H9 (cell line): ENCODE data around the gene TTBK1. TPM values are rescaled to one million over a fixed set of nuclear protein-coding genes. Genes with fewer than 3 reads are reported as not detected.
"Not testable (repeated sequence)": the region's sequence is repeated elsewhere in the genome, so short reads cannot be mapped to it uniquely, and the experiment has no call there.

Experiments used
- DNase-seq: peaks from one replicate; pipeline ENCODE4 v3.0.0-alpha.2; 2017
- H2AFZ ChIP-seq: one replicate; pipeline ENCODE4 v1.6.1; 2013; ENCODE audit warnings: mild to moderate bottlenecking, low read length, control low read depth, moderate library complexity
- H2AK5ac ChIP-seq: 2 replicates; pipeline ENCODE4 v1.6.1; 2013; ENCODE audit warnings: low read length, control low read depth, mixed read lengths; ENCODE audit not compliant: insufficient read length
- H2BK120ac ChIP-seq: one replicate; pipeline ENCODE4 v1.6.1; 2013; ENCODE audit warnings: low read depth, mild to moderate bottlenecking, low read length, control low read depth, inconsistent platforms; ENCODE audit not compliant: poor library complexity, severe bottlenecking
- H2BK12ac ChIP-seq: 2 replicates; pipeline ENCODE4 v1.6.1; 2013; ENCODE audit warnings: low read length, control low read depth, mixed read lengths, low read depth; ENCODE audit not compliant: insufficient read length
- H2BK15ac ChIP-seq: 2 replicates; pipeline ENCODE4 v1.6.1; 2013; ENCODE audit warnings: low read depth, low read length, control low read depth
- H2BK20ac ChIP-seq: one replicate; pipeline ENCODE4 v1.6.1; 2013; ENCODE audit warnings: low read depth, mild to moderate bottlenecking, low read length, control low read depth, inconsistent platforms; ENCODE audit not compliant: poor library complexity, severe bottlenecking
- H2BK5ac ChIP-seq: 2 replicates; pipeline ENCODE4 v1.6.1; 2013; ENCODE audit warnings: low read length, control low read depth, mixed read lengths; ENCODE audit not compliant: insufficient read length
- H3K14ac ChIP-seq: 2 replicates; pipeline ENCODE4 v1.6.1; 2013; ENCODE audit warnings: low read length, control low read depth; ENCODE audit not compliant: insufficient read depth
- H3K18ac ChIP-seq: 2 replicates; pipeline ENCODE4 v1.6.1; 2013; ENCODE audit warnings: low read depth, mild to moderate bottlenecking, mixed read lengths, low read length, control low read depth; ENCODE audit not compliant: insufficient read length
- H3K23ac ChIP-seq: 2 replicates; pipeline ENCODE4 v1.6.1; 2013; ENCODE audit warnings: low read length, control low read depth, mixed read lengths, low read depth; ENCODE audit not compliant: insufficient read length
- H3K23me2 ChIP-seq: 2 replicates; pipeline ENCODE4 v1.6.1; 2013; ENCODE audit warnings: low read depth, mild to moderate bottlenecking, mixed read lengths, low read length, control low read depth; ENCODE audit not compliant: insufficient read length, poor library complexity, severe bottlenecking
- H3K27ac ChIP-seq: 2 replicates; pipeline ENCODE4 v1.5.1; 2013; ENCODE audit warnings: low read length, control low read depth, mixed read lengths, low read depth; ENCODE audit not compliant: insufficient read length
- H3K27me3 ChIP-seq: 2 replicates; pipeline ENCODE4 v1.6.1; 2013; ENCODE audit warnings: low read length, control low read depth, inconsistent platforms; ENCODE audit not compliant: insufficient read depth
- H3K4ac ChIP-seq: 2 replicates; pipeline ENCODE4 v1.6.1; 2013; ENCODE audit warnings: low read depth, mild to moderate bottlenecking, control low read depth, inconsistent platforms, low read length, moderate library complexity
- H3K4me1 ChIP-seq: 2 replicates; pipeline ENCODE4 v1.6.1; 2013; ENCODE audit warnings: low read length, control low read depth, inconsistent platforms; ENCODE audit not compliant: insufficient read depth
- H3K4me2 ChIP-seq: 2 replicates; pipeline ENCODE4 v1.6.1; 2013; ENCODE audit warnings: low read length, control low read depth, mixed read lengths; ENCODE audit not compliant: insufficient read length, insufficient read depth
- H3K56ac ChIP-seq: 2 replicates; pipeline ENCODE4 v1.6.1; 2013; ENCODE audit warnings: low read depth, mild to moderate bottlenecking, mixed read lengths, low read length, control low read depth; ENCODE audit not compliant: insufficient read length
- H3K79me1 ChIP-seq: 2 replicates; pipeline ENCODE4 v1.6.1; 2013; ENCODE audit warnings: low read depth, mild to moderate bottlenecking, moderate library complexity, low read length, control low read depth, inconsistent platforms; ENCODE audit not compliant: insufficient read depth, poor library complexity, severe bottlenecking
- H3K79me2 ChIP-seq: 2 replicates; pipeline ENCODE4 v1.6.1; 2013; ENCODE audit warnings: low read length, control low read depth, inconsistent platforms; ENCODE audit not compliant: insufficient read depth
- H3K9ac ChIP-seq: 2 replicates; pipeline ENCODE4 v1.6.1; 2013; ENCODE audit warnings: low read length, control low read depth, mixed read lengths; ENCODE audit not compliant: insufficient read length; ENCODE audit errors: extremely low read depth
- H3K9me3 ChIP-seq: one replicate; pipeline ENCODE4 v1.6.1; 2013; ENCODE audit warnings: low read depth, low read length, inconsistent platforms; ENCODE audit not compliant: control insufficient read depth
- H3T11ph ChIP-seq: one replicate; pipeline ENCODE4 v1.6.1; 2013; ENCODE audit warnings: mild to moderate bottlenecking, low read length, control low read depth, inconsistent platforms
- H4K20me1 ChIP-seq: one replicate; pipeline ENCODE4 v1.6.1; 2013; ENCODE audit not compliant: control insufficient read depth, insufficient read length, insufficient read depth
- H4K5ac ChIP-seq: 2 replicates; pipeline ENCODE4 v1.6.1; 2013; ENCODE audit warnings: low read depth, mild to moderate bottlenecking, mixed read lengths, low read length, control low read depth; ENCODE audit not compliant: insufficient read length
- H4K8ac ChIP-seq: replicated peaks from 2 replicates; pipeline ENCODE4 v1.6.1; 2013; ENCODE audit warnings: low read length, control low read depth, mixed read lengths, low read depth; ENCODE audit not compliant: insufficient read length
- H4K91ac ChIP-seq: 2 replicates; pipeline ENCODE4 v1.6.1; 2013; ENCODE audit warnings: low read depth, mild to moderate bottlenecking, moderate library complexity, mixed read lengths, low read length, control low read depth; ENCODE audit not compliant: insufficient read length
- H3K27ac Mint-ChIP-seq, 3 experiments: 2 replicates in 2 of 3; 3 replicates in 1 of 3; pipeline ENCODE4 v1.8.0; 2020 to 2021; ENCODE audit warnings: mixed read lengths in 3 of 3, mild to moderate bottlenecking in 1 of 3, moderate library complexity in 1 of 3
- H3K27me3 Mint-ChIP-seq: 2 replicates; pipeline ENCODE4 v1.8.0; 2021; ENCODE audit warnings: low read depth, mild to moderate bottlenecking, moderate library complexity, mixed read lengths
- H3K36me3 Mint-ChIP-seq, 3 experiments: 2 replicates in 2 of 3; 3 replicates in 1 of 3; pipeline ENCODE4 v1.8.0; 2020 to 2021; ENCODE audit warnings: low read depth in 3 of 3, mixed read lengths in 3 of 3; ENCODE audit not compliant: insufficient read depth in 1 of 3
- H3K4me1 Mint-ChIP-seq, 2 experiments: 2 replicates each; pipeline ENCODE4 v1.8.0; 2020; ENCODE audit warnings: mixed read lengths in 2 of 2
- H3K4me3 Mint-ChIP-seq, 2 experiments: 2 replicates in 1 of 2; 3 replicates in 1 of 2; pipeline ENCODE4 v1.8.0; 2020 to 2021; ENCODE audit warnings: mild to moderate bottlenecking in 2 of 2, mixed read lengths in 2 of 2, moderate library complexity in 1 of 2
- H3K9me3 Mint-ChIP-seq, 2 experiments: 2 replicates in 1 of 2; 3 replicates in 1 of 2; pipeline ENCODE4 v1.8.0; 2020; ENCODE audit warnings: mild to moderate bottlenecking in 2 of 2, mixed read lengths in 2 of 2, moderate library complexity in 1 of 2
- WGBS: extraction: QIAGEN DNeasy Blood & Tissue Kit; methylation state at CpG from one replicate; pipeline ENCODE4 v1.1.7; 2013; ENCODE audit warnings: missing lambda C conversion rate, low lambda C conversion rate, mixed read lengths; ENCODE audit not compliant: insufficient read length; ENCODE audit errors: extremely low coverage; 5-methylcytosine and 5-hydroxymethylcytosine counted together
- total RNA-seq: library from RNA; stranded (reverse); gene quantifications from 2 replicates; pipeline ENCODE4 v1.2.1, GENCODE V29; 2021
- TF ChIP-seq, protein P1 (sequence below): fragments of 200-600 bp; sonication (generic); conservative IDR thresholded peaks from 3 replicates; pipeline ENCODE4 v1.8.0; 2021; ENCODE audit warnings: antibody characterized with exemption, mild to moderate bottlenecking

Gene TTBK1
- total RNA-seq, 1 experiment from 2014 or later, result 1.6 TPM

DNA sequence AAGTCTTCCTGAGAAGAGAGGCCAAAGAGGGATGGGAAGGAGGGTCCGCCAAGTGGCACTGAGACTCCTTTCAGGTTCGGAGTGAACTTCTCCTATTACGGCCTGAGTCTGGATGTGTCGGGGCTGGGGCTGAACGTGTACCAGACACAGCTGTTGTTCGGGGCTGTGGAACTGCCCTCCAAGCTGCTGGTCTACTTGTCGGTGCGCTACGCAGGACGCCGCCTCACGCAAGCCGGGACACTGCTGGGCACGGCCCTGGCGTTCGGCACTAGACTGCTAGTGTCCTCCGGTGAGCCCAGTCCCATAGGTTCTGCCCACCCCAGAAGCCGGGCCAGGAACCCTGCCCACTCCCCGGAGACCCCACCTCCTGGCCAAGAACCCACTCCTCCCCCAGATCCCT lies 58.8 kb downstream of the TTBK1 start:
- Mint-ChIP-seq H3K4me3 (no peak overlapping the region), H3K9me3 (no peaks in the 10 kb centered on the region), H3K27ac (peak overlapping the region in 1 of 3 experiments; percentile 93; a peak in 2 of 7 replicates), H3K4me1 (peaks cover 18 to 24% of the 10 kb centered on the region in 2 experiments), H3K36me3 (peaks cover 0 to 18% (median 4%) of the 10 kb centered on the region in 3 experiments; a peak in 5 of 7 replicates), H3K27me3 (peaks cover 8% of the 10 kb centered on the region)
- no peak overlapping the region for H4K91ac ChIP-seq
- WGBS, result no CpG with 5 or more reads among the region's 19 CpGs
- H3K23me2 ChIP-seq, result no peaks in the 10 kb centered on the region
- H2BK12ac ChIP-seq, result no peak overlapping the region
- no peaks in the 10 kb centered on the region for H3K4me1 ChIP-seq
- no peak overlapping the region for H3K4me2 ChIP-seq
- no peak overlapping the region for H3K14ac ChIP-seq
- DNase-seq, result no peak
- no peak overlapping the region for H2BK5ac ChIP-seq
- H3K79me1 ChIP-seq, result no peaks in the 10 kb centered on the region
- TF ChIP-seq, protein P1, sequence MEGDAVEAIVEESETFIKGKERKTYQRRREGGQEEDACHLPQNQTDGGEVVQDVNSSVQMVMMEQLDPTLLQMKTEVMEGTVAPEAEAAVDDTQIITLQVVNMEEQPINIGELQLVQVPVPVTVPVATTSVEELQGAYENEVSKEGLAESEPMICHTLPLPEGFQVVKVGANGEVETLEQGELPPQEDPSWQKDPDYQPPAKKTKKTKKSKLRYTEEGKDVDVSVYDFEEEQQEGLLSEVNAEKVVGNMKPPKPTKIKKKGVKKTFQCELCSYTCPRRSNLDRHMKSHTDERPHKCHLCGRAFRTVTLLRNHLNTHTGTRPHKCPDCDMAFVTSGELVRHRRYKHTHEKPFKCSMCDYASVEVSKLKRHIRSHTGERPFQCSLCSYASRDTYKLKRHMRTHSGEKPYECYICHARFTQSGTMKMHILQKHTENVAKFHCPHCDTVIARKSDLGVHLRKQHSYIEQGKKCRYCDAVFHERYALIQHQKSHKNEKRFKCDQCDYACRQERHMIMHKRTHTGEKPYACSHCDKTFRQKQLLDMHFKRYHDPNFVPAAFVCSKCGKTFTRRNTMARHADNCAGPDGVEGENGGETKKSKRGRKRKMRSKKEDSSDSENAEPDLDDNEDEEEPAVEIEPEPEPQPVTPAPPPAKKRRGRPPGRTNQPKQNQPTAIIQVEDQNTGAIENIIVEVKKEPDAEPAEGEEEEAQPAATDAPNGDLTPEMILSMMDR, result no peak
- H2BK20ac ChIP-seq, result no peak overlapping the region
- no peak overlapping the region for H3K27ac ChIP-seq
- H3K9me3 ChIP-seq, result no peaks in the 10 kb centered on the region
- H4K20me1 ChIP-seq, result no peaks in the 10 kb centered on the region
- no peak overlapping the region for H2AFZ ChIP-seq
- H3K27me3 ChIP-seq, result no peaks in the 10 kb centered on the region
- no peak overlapping the region for H2AK5ac ChIP-seq
- no peak overlapping the region for H3K4ac ChIP-seq
- no peak overlapping the region for H3K18ac ChIP-seq
- no peaks in the 10 kb centered on the region for H3K79me2 ChIP-seq
- no peak overlapping the region for H3T11ph ChIP-seq
- no peak overlapping the region for H4K5ac ChIP-seq
- H3K9ac ChIP-seq, result no peak overlapping the region
- no peak overlapping the region for H2BK15ac ChIP-seq
- no peak overlapping the region for H2BK120ac ChIP-seq
- no peak overlapping the region for H3K23ac ChIP-seq
- no peak overlapping the region for H3K56ac ChIP-seq
- no peak overlapping the region for H4K8ac ChIP-seq

DNA sequence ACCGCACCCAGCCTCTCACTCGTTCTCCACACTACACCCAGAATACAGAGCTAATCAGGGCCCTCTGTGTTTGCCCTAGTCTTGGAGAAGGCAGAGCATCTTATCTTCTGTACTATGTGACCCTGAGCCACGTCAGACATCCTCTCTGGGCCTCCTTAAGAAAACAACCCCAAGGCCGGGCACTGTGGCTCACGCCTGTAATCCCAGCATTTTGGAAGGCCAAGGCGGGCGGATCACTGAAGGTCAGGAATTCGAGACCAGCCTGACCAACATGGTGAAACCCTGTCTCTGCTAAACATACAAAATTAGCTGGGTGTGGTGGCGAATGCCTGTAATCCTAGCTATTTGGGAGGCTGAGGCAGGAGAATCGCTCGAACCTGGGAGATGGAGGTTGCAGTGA lies 59.7 kb downstream of the TTBK1 start:
- H3K4ac ChIP-seq, H3K79me1 ChIP-seq, H3K14ac ChIP-seq, H4K5ac ChIP-seq, H3K9ac ChIP-seq, H4K91ac ChIP-seq, H3K4me2 ChIP-seq, H2BK20ac ChIP-seq, H3K23ac ChIP-seq, H3K79me2 ChIP-seq, H3K9me3 Mint-ChIP-seq, H2BK120ac ChIP-seq, H3K27me3 ChIP-seq, H3K27ac Mint-ChIP-seq, H3K56ac ChIP-seq, H3T11ph ChIP-seq, H3K9me3 ChIP-seq, H4K8ac ChIP-seq, H2AFZ ChIP-seq, DNase-seq, H3K18ac ChIP-seq, H3K4me3 Mint-ChIP-seq, H4K20me1 ChIP-seq, H3K27me3 Mint-ChIP-seq, H3K4me1 ChIP-seq, H3K23me2 ChIP-seq, H3K27ac ChIP-seq, H2BK15ac ChIP-seq, H2AK5ac ChIP-seq, H2BK12ac ChIP-seq, H2BK5ac ChIP-seq: not testable (repeated sequence)
- peaks cover 17 to 28% of the 10 kb centered on the region in 2 experiments for H3K4me1 Mint-ChIP-seq
- peaks cover 0 to 18% (median 4%) of the 10 kb centered on the region in 3 experiments; a peak in 5 of 7 replicates for H3K36me3 Mint-ChIP-seq
- WGBS, result no CpG with 5 or more reads among the region's 11 CpGs
